Spleen (tissue), 7 donors: Measurements from ENCODE around the gene KLHL33.

Experiments
- POLR2A ChIP-seq, 3 donors: fragments of 450-650 bp; IDR thresholded peaks; one replicate each; pipeline ENCODE4 v1.5.1; 2017; ENCODE audit warnings: antibody characterized with exemption in 3 of 3, mild to moderate bottlenecking in 1 of 3
- TF ChIP-seq, protein P1 (sequence below), 11 experiments: fragments of 200-600 bp in 7 of 11; fragments of 450-650 bp in 4 of 11; sonication (generic) in 4 of 11; IDR thresholded peaks in 8 of 11; conservative IDR thresholded peaks in 3 of 11; 1 replicate in 7 of 11; 2 replicates in 4 of 11; pipeline versions ENCODE4 v1.4.0 to v1.8.0; 2016 to 2021; ENCODE audit warnings: antibody characterized with exemption in 11 of 11, inconsistent platforms in 4 of 11, mild to moderate bottlenecking in 1 of 11
- donor health status: DM: no; HTN: no; CAD: no; lungs with moderate emphysema.
- donor health status: DM: no; HTN: no; CAD: no.
- donor health status: DM: no; HTN: no; CAD: no.

DNA sequence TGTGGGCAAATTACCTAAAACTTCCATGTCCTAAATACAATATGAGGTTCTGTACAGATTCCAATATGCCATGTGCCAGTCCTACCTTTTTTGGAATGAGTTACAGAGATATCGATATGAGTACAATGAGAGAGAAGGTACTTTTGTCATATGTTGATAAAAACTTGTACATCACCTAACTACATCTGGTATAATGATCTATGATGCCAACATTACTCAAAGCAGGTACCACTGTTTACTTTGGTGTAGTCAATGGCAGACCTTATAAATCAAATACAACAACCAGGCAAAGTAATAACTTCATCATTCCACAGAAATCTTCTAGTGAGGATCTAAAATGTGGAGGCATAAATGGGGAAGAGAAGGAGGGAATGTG is 35.4 kb downstream of the KLHL33 start:
- TF ChIP-seq, protein P1, sequence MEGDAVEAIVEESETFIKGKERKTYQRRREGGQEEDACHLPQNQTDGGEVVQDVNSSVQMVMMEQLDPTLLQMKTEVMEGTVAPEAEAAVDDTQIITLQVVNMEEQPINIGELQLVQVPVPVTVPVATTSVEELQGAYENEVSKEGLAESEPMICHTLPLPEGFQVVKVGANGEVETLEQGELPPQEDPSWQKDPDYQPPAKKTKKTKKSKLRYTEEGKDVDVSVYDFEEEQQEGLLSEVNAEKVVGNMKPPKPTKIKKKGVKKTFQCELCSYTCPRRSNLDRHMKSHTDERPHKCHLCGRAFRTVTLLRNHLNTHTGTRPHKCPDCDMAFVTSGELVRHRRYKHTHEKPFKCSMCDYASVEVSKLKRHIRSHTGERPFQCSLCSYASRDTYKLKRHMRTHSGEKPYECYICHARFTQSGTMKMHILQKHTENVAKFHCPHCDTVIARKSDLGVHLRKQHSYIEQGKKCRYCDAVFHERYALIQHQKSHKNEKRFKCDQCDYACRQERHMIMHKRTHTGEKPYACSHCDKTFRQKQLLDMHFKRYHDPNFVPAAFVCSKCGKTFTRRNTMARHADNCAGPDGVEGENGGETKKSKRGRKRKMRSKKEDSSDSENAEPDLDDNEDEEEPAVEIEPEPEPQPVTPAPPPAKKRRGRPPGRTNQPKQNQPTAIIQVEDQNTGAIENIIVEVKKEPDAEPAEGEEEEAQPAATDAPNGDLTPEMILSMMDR (IDR thresholded peaks at IDR 0.05 in 8 of 11, conservative IDR thresholded peaks at IDR 0.05 in 3 of 11) = no peak
- no peak for TF ChIP-seq POLR2A (IDR thresholded peaks at IDR 0.05)
